Breast epithelium (tissue), 4 donors: Measurements from ENCODE around the gene VAV3. TPM values are rescaled to one million over a fixed set of nuclear protein-coding genes. Genes with fewer than 3 reads are reported as not detected.
A peak's percentile ranks its signal among the peaks of the same experiment; 100 is the strongest.

Source experiments
- DNase-seq, 2 donors: peaks; one replicate each; pipeline ENCODE4 v3.0.0-alpha.2; 2019; ENCODE audit warnings: low spot score in 2 of 2
- H3K27ac ChIP-seq, 2 donors: fragments of 200-600 bp; sonication (generic) in 1 of 2; one replicate each; pipeline ENCODE4 v1.5.1; 2016 to 2019; ENCODE audit warnings: mild to moderate bottlenecking in 1 of 2
- H3K27me3 ChIP-seq, 2 donors: fragments of 200-600 bp; sonication (generic) in 1 of 2; one replicate each; pipeline versions ENCODE4 v1.5.1 to v1.6.0; 2017 to 2019; ENCODE audit warnings: control low read depth in 1 of 2, mild to moderate bottlenecking in 1 of 2
- H3K36me3 ChIP-seq: fragments of 200-600 bp; one replicate; pipeline ENCODE4 v1.5.1; 2019
- H3K4me1 ChIP-seq, 2 donors: fragments of 200-600 bp; sonication (generic); one replicate each; pipeline ENCODE4 v1.5.1; 2016 to 2019; ENCODE audit warnings: control low read depth in 1 of 2
- H3K4me3 ChIP-seq, 3 donors: fragments of 200-600 bp; sonication (generic); 1 replicate in 2 of 3; 2 replicates in 1 of 3; pipeline ENCODE4 v1.5.1; 2016 to 2019; ENCODE audit warnings: mild to moderate bottlenecking in 3 of 3, moderate library complexity in 2 of 3
- H3K9me3 ChIP-seq, 2 donors: fragments of 200-600 bp; sonication (generic) in 1 of 2; one replicate each; pipeline ENCODE4 v1.5.1; 2016 to 2019; ENCODE audit warnings: control low read depth in 1 of 2
- CTCF ChIP-seq, 3 donors: fragments of 450-650 bp; IDR thresholded peaks; one replicate each; pipeline ENCODE4 v1.5.1; 2016 to 2017; ENCODE audit warnings: antibody characterized with exemption in 3 of 3, mild to moderate bottlenecking in 3 of 3, moderate library complexity in 3 of 3
- POLR2A ChIP-seq: fragments of 450-650 bp; IDR thresholded peaks from one replicate; pipeline ENCODE4 v1.6.1; 2016; ENCODE audit warnings: antibody characterized with exemption, mild to moderate bottlenecking, moderate library complexity
- POLR2AphosphoS5 ChIP-seq, 3 donors: sonication (generic); formaldehyde crosslinking; IDR thresholded peaks; one replicate each; pipeline ENCODE4 v1.6.1; 2017; ENCODE audit warnings: antibody characterized with exemption in 3 of 3
- intact Hi-C: fragments of 100-400 bp; cut with DNase I; formaldehyde crosslinking; loops from one replicate; pipeline ENCODE4 v1.15.1; 2023; ENCODE audit warnings: low total_unique reads
- total RNA-seq, 3 donors: library from RNA; depleted of rRNA; stranded (reverse); fragments of >200 nt; gene quantifications; one replicate each; pipeline ENCODE4 v1.1.0, GENCODE V29; 2016

VAV3 gene
- total RNA-seq, 3 donors from 2014 or later: 8.0 to 153 (median 113) TPM

DNA sequence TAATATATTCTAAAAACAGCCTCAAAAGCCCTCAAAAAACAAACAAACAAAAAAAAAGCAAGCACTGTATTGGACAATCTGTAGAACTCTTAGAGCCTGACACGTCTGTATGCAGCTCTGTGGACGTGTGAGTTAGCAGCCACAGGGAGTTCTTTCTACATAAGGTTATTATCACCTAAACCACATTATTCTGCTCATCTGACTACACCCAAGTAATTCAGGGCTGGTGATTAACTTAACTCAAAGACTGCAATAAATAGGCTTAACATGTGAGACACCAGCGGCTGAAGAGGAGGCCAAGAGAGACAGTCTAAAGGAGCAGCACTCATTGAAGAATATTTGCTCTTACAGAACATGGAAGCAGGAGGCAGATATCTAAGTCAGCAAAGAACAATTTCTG lies 316.0 kb downstream of the VAV3 start:
- intact Hi-C loops: no loop called here
- TF ChIP-seq POLR2A (no peak), CTCF (IDR thresholded peaks at IDR 0.05) (no peak), POLR2AphosphoS5 (IDR thresholded peaks at IDR 0.05) (no peak)
- Histone ChIP-seq H3K9me3 (no peaks in the 10 kb centered on the region), H3K4me3 (no peak overlapping the region), H3K36me3 (no peaks in the 10 kb centered on the region), H3K4me1 (no peaks in the 10 kb centered on the region), H3K27ac (no peak overlapping the region), H3K27me3 (no peaks in the 10 kb centered on the region)
- DNase-seq: no peak

DNA sequence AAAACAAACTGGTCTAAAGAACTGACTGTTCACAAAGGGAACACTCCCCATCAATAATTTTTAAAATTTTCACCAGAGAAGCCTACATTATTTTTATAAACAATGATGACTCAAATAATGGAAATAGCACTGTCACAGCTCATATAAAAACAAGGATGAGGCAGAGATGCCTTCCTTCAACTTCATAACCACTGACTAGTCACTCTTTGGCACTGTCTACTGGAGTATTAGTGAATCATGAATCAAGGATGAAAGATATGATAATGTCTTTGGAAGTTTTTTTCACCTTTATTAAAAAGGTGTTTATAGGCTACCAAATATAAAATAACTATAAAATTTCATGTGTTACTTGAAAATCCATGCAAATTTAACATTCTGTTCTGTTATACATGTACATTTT lies 316.9 kb downstream of the VAV3 start:
- no peaks in the 10 kb centered on the region for H3K9me3 ChIP-seq
- no peaks in the 10 kb centered on the region for H3K27me3 ChIP-seq
- H3K27ac ChIP-seq: no peak overlapping the region
- intact Hi-C loops: no loop called here
- H3K4me3 ChIP-seq: no peak overlapping the region
- TF ChIP-seq CTCF (IDR thresholded peaks at IDR 0.05): no peak
- H3K36me3 ChIP-seq: no peaks in the 10 kb centered on the region
- no peaks in the 10 kb centered on the region for H3K4me1 ChIP-seq
- DNase-seq: no peak

GRCh38 chr1:107647012-107647411 lies 318.0 kb downstream of the VAV3 start:
- intact Hi-C loops: no loop called here
- DNase-seq: no peak
- no peak overlapping the region for H3K27ac ChIP-seq

GRCh38 chr1:107643766-107644165 lies 321.2 kb downstream of the VAV3 start:
- Histone ChIP-seq H3K36me3 (no peaks in the 10 kb centered on the region), H3K4me1 (no peaks in the 10 kb centered on the region), H3K9me3 (no peaks in the 10 kb centered on the region), H3K4me3 (no peak overlapping the region), H3K27ac (peak overlapping the region; percentile 9 to 36), H3K27me3 (no peaks in the 10 kb centered on the region)
- DNase-seq: no peak
- intact Hi-C loops: no loop called here
- TF ChIP-seq POLR2AphosphoS5 (IDR thresholded peaks at IDR 0.05): no peak
- TF ChIP-seq POLR2A: no peak
- no peak for TF ChIP-seq CTCF (IDR thresholded peaks at IDR 0.05)

More at GRCh38 chr1:107647012-107647411, 318.0 kb downstream of the VAV3 start:
- TF ChIP-seq CTCF (IDR thresholded peaks at IDR 0.05) (no peak), POLR2A (no peak), POLR2AphosphoS5 (IDR thresholded peaks at IDR 0.05) (no peak)
- Histone ChIP-seq H3K4me1 (no peaks in the 10 kb centered on the region), H3K27me3 (no peaks in the 10 kb centered on the region), H3K36me3 (no peaks in the 10 kb centered on the region), H3K9me3 (no peaks in the 10 kb centered on the region), H3K4me3 (no peak overlapping the region)

GRCh38 chr1:107640207-107640606 lies 324.8 kb downstream of the VAV3 start:
- no peaks in the 10 kb centered on the region for H3K4me1 ChIP-seq
- no peak for TF ChIP-seq POLR2AphosphoS5 (IDR thresholded peaks at IDR 0.05)
- no peak for TF ChIP-seq CTCF (IDR thresholded peaks at IDR 0.05)
- no peak for TF ChIP-seq POLR2A
- no peak overlapping the region for H3K4me3 ChIP-seq
- no peaks in the 10 kb centered on the region for H3K36me3 ChIP-seq
- H3K27ac ChIP-seq: no peak overlapping the region
- DNase-seq: no peak
- intact Hi-C loops: no loop called here
- H3K9me3 ChIP-seq: no peaks in the 10 kb centered on the region
- no peaks in the 10 kb centered on the region for H3K27me3 ChIP-seq
